Ramos (cell line): ENCODE measurements around the gene PGP.
"Not testable (repeated sequence)": the region's sequence is repeated elsewhere in the genome, so short reads cannot be mapped to it uniquely, and the experiment has no call there.

Experiments
- in situ Hi-C: fragments of 300-500 bp; cut with MboI; formaldehyde crosslinking; loops from one replicate; pipeline ENCODE4 v1.14.3; 2022; ENCODE audit warnings: low sequenced_read_pairs; ENCODE audit not compliant: unreplicated experiment

Gene PGP, protein sequence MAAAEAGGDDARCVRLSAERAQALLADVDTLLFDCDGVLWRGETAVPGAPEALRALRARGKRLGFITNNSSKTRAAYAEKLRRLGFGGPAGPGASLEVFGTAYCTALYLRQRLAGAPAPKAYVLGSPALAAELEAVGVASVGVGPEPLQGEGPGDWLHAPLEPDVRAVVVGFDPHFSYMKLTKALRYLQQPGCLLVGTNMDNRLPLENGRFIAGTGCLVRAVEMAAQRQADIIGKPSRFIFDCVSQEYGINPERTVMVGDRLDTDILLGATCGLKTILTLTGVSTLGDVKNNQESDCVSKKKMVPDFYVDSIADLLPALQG

DNA sequence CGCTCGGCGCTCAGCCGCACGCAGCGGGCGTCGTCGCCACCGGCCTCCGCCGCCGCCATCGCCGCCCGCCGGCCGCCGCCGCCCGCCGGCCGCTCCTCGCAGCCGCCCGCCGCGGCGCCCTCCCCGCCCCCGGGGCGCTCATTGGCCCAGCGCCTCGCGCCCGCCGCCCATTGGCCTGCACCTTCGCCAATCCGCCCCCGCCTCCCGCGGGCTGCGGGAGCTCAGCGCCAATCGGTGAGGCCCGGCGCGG lies at the start of gene PGP:
PGP (minus strand) TSS at position 122 of the 250 bp plus-strand sequence; CDS start at position 59, 63 bp downstream.
- in situ Hi-C loops: no loop called here

DNA sequence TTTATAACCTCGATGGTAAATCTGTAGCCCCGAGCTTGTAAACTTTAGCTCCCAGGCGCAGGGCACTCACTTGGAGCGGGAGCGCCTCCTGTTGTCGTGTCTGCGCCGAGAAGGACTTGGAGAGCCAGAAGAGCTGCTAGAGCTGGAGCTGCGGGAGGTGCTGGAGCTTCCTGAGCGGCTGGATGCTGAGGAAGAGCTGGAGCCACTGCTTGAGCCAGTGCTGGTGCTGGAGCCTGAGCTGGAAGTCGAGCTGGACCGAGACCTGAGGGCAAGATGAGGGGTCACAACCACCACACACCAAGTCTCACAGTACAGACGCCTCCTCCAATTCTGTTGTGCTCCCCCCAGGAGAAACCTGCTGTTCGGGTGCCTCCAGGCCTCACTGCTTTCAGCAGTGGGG lies 48.4 kb upstream of the PGP start:
- in situ Hi-C loops: not testable (repeated sequence)

DNA sequence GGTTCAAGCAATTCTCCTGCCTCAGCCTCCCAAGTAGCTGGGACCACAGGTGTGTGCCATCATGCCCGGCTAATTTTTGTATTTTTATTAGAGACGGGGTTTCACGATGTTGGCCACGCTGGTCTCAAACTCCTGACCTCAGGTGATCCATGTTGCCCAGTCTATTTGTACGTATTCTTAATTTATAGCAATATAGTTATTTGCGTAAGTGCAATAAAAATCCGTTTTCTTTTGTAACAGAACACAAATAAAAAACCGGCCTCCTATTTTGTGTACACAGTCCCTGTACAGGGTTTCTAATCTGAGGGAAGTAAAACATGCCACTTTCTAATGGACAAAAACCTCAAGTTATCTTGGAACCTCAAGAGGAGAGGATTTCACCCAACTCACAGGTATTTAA lies 45.6 kb upstream of the PGP start:
- in situ Hi-C loops: no loop called here

DNA sequence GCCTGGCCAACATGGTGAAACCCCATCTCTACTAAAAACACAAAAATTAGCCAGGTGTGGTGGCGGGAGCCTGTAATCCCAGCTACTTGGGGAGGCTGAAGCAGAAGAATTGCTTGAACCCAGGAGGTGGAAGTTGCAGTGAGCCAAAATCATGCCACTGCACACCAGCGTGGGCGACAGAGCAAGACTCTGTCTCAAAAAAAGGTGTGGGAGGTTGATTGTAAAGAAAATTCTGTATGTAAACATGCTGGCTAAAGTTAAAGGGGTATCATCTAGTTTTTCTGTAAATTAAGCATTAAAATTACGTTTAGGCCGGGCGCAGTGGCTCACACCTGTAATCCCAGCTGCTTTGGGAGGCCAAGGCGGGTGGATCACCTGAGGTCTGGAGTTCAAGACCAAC lies 43.9 kb upstream of the PGP start:
- in situ Hi-C loops: not testable (repeated sequence)

DNA sequence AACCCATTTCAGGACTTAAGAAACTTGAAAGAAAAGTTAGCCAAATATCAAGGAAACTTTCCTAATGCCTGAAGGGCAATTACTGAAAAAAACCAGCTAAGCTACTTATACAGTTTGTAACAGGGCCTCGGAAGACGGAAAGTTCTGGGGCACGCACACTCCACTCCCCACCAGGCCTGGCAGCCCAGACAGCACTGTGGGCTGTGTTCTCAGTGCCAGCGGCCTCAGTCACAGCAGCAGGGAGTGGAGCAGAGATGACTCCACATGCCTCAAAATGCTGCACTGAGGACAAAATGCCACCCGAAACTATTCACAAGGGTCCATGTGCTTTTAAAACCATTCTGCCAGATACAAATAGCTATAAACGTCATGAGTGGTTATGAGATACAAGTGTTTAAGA lies 43.1 kb upstream of the PGP start:
- in situ Hi-C loops: no loop called here

DNA sequence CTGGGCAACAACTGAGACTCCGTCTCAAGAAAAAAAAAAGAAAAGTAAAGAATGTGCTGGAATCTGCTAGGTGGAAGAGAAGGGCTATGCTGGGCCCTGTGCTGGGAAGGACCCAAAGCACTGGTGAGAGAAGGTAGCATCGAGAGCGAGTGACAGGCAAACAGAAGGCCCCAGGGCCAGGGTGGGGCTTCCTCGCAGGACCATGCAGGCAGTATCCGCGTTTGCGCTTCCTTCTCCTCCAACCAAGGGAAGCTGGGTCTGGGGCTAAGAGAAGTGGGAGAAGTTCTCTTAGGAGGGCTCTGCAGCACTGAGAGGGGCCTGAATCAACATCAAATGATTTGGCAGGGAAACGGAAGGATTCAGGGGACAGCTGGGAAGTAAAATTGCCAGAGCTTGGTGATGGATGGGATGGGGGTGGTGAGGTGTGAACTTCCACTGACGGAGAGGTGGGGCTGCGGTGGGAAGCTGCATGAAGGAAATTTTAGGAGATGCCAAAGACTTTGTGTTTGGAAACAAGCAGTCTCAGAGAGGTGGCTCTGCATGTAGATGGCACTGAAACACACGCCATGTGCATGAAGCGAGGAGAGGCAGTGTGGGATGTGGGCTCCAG lies 42.0 kb upstream of the PGP start:
- in situ Hi-C loops: no loop called here

DNA sequence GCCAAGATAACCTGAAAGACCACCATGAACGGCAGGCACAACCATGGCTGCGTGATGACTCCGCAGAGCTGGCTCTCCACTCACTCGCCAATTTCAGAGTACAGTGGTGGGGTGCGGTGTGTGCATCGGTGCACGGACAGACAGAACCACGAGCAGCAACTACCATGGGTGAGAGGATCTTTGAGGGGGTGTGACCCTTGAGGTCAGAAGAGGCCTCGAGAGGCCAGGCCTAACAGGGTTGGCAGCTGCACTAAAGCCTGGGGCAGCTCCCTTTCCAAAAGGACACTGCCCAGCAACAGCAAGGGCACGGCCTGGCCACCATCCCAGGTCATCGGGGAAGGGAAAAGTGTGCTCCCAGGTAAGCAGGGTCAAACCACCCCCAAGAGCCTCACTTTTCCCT lies 38.7 kb upstream of the PGP start:
- in situ Hi-C loops: no loop called here

DNA sequence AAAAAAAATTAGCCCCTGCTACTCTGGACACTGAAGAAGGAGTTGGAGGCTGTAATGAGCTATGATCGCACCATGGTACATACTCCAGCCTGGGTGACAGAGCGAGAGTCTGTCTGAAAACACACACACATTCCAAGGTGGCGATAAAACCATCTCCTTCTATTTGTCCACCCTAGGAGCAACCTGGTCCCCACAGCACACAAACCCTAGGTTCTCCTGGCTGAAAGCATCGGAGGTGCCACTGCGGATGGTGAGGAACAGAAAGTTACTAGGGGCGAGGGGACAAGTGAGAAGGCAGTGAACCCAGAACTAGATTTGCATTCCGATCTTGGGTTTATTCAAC lies 38.1 kb upstream of the PGP start:
- in situ Hi-C loops: no loop called here

DNA sequence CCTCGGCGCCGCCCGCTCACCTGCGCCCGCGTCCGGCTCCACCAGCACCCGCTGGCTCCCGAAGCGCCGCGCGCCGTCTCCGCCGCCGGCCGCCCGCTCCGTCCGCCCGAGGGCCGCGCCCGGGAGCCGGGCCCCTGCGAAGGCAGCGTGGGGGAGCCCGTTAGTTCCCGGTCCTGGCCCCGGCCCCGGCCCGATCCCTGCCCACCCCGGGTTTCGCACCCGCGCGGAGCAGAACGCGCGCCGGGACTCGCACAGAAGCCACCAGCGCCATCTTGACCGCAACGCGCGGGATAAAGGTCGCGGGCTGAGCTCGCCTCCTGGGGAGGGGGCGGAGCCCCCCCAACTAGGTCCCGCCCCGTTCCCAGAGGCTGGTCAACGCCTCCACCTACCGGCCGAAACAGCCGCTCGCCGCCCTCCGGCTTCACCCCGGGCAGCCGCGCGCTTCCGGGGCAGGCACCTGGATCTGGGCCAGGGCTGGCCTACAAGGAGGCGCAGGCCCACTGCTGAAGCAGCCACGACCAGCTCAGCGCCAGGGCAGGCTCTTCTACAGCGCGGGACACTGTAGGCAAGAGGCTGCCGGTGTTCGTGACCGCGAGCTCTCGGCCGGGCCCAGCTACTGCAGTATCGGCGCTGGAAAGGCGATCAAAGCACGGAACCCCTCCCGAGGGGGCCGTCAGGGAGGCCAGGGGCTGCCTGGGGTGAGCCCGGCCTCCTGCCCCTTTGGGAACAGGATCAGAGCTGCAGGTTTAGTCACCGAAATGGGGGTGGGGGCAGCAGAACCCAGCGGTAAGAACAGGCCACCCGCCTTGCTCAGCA lies 36.9 kb upstream of the PGP start, which contains the start of gene ECI1:
ECI1 (minus strand) TSS at position 292 of the 816 bp plus-strand sequence; CDS start at position 271, 21 bp downstream.
- in situ Hi-C loops: no loop called here

DNA sequence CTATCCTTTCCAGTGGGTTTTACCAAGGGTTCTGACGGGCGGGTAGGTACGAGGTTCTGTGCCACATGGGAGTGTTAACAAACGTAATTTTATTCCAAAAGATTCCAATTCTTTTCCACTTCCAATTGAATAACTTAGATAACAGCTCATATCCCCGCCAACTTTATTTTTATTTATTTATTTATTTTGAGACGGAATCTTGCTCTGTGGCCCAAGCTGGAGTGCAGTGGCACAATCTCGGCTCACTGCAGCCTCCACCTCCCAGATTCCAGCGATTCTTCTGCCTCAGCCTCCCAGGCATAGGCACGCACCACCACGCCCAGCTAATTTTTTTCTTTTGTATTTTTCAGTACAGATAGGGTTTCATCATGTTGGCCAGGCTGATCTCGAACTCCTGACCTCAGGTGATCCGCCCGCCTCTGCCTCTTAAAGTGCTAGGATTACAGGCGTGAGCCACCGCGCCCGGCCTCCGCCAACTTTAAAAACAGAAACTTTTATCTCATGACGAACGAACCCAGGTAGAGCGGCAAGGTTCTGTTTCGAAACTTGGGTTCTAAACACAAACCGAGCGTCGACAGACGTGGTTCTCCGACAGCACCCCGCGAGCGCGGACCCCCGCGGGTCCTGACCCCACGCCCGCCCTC lies 36.1 kb upstream of the PGP start:
- in situ Hi-C loops: no loop called here

DNA sequence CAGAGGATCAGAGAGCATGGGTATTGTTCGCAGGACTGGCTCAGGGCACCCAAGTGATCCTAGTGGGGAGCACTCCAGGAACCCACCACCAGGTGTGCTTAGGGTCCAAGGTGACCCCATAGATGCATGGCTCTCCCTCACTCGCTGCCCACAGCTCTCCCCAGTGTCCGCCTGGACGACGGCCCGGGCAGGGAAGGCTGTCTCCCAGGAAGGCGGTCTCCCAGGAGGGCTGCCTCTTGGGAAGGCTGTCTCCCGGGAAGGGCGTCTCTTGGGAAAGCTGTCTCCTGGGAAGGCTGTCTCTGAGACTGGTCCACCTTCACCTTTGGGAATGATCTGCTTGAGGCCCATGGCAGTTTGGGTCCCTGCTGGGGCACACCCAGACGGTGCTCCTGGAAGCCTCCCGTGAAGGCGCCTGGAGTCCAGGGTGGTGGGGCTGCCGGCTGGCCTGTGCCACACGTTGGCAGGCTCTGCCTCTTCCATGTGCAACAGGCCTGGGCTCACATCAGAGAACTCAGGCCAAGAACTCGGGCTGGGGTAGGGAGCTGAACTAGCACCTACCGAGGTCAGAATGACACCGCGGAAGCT lies 31.8 kb upstream of the PGP start:
- in situ Hi-C loops: no loop called here

DNA sequence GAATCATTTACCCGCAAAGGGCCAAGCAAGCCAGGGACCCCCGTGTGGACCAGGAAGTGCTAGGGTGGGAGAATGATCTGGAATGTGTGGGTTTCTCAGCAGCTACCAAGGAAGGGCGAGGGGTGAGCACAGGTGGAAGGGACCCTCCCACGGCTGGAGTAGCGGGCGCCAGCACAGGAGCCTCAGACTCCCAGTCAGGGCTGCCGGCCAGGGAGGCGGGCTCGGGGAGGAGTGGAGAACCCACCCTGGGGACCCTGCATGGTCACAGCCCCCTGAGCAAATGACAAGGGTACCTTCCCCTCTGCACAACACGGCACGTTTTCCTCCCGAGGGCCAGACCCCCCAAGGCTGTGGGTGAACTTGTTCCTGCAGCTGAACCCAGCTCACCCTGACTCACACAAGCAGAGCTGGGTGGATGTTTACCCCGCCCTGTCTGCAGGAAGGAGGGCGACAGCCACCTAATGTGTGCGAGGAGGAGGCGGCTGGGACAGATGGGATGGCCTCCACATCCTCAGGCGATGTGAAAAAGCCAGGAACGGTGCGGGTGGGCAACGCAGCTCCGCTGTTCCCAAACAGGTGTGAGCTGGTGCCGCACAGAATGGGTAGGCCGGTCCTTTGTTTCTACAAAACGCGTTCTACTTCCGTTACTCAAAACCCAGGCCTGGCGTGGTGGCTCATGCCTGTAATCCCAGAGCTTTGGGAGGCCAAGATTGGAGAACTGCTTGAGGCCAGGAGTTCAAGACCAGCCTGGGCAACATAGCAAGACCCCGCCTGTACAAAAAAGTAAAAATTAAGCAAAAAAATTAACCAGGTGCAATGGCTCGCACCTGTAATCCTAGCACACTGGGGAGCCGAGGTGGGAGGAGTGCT lies 30.5 kb upstream of the PGP start:
- in situ Hi-C loops: no loop called here

DNA sequence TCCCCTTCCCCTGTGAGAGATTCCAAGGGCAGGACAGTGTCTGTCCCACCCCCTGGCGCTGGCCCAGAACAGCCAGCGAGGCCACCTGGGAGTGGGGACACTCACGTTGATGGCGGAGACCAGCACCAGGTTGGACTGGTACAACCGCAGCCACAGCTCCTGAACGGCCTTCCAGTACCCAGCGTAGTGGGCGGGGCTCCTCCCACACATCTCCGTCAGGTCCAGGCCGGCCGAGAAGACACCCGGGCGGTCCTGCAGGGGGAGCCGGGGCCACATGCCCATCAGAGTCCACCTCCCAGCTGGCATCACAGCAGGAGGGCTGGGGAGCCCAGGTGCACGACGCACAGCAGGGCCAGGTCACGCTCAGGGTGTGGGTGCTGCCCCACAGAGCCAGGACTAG lies 29.7 kb upstream of the PGP start:
- in situ Hi-C loops: no loop called here

DNA sequence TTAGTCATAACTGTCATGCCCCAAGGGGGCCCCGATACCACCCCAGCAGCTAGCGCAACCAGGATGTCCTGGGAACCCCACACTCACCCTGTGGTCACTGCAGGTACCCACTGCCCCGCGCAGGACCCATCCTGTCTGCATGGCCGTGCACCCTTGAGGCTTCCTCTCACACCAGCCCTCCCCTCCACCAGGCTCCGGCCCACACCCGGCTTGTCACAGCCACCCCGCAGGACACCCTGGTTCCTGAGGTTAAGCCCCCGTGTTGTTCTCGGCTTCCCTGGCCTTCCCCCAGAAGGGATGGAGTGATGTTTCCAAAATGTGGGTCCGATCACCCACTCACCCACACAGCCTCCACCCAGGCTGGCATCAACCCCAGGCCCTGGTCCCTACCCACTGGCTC lies 29.1 kb upstream of the PGP start:
- in situ Hi-C loops: no loop called here

DNA sequence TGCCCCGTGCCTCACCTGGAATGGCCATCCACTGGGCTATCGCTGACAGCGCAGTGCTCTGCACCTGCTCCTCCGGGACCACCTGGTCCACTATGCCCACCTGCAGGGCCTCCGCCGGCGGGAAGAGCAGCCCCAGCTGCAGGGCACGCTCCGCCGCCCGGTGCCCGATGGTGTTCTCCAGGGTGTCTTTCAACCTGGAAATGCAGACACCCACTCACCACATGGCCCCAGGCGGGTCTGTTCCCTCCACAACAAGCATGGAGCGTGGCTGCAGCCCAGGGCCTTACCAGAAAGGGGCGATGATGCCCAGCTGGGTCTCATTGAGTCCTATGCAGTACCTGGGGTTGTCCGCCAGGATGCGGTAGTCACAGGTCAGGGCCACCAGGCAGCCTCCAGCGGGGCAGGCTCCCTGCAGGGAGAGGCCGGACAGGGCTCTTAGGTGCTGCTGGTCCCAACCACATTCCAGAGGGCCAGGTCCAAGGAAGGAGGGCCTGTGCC lies 28.4 kb upstream of the PGP start:
- in situ Hi-C loops: no loop called here

DNA sequence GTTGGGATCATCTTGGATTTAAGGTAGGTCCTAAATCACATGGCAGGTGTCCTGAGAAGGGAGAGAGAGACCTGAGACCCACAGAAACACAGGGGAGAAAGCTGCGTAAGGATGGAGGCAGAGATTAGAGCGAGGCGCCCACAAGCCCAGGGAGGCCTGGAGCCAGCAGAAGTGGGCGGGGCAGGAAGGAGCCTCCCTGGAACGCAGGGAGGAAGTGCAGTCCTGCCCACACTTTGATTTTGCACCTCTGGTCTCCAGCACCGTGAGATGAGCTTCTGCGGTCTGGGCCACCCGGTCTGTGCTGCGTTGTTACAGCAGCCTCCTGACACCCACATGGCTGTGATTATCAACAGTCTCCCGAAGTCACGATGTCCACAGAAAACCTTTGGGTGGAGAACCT lies 28.0 kb upstream of the PGP start:
- in situ Hi-C loops: no loop called here

DNA sequence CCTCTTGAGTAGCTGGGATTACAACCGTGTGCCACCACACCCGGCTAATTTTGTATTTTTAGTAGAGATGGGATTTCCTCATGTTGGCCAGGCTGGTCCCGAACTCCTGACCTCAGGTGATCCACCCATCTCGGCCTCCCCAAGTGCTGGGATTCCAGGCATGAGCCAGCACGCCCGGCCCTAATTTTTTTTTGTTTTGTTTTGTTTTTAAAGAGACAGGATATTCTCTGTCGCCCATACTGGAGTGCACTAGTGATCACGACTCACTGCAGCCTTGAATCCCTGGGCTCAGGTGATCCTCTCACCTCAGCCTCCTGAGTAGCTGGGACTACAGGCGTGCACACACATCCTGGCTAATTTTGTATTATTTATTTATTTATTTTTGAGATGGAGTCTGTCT lies 25.7 kb upstream of the PGP start:
- in situ Hi-C loops: not testable (repeated sequence)

DNA sequence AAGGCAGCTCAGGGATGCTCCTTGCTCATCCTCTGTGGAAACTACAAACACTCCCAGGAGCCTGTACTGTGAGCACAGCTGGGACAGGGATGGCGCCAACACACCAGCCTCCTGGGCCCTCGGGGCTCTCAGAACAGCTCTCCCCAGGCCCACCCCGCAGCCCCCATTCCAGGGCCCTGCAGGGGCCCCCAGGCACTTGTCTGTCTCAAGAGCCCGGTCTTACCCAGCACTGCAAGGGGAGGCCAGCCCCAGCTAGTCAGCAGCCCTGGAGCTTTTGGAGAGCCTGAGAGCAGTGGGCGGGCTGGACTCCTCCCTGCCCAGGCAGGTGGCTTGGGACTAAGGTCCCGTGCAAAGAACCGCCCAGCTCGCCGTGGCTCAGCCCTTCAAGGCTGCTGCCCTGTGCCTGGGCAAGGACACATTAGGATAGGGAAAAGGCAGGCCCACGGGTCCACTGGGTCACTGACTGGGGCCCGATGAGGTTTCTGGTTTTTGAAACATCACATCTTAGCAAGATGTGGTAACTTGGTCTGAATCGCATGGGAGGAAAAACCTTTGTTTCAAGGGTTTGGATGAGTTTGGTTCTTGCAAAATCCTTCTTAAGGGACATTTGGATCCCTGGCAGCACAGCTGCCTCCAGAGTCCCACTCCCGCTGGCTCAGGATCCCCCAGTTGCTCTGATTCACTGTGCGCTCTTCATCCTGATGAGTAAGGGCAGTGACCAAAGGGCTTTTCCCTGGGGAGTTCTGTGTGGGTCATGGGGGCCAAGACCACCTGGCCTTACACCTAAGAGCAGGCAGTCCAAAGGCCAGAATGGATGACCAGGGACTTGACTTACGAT lies 24.4 kb upstream of the PGP start:
- in situ Hi-C loops: no loop called here
